Smooth muscle cell (in vitro differentiated cells): ENCODE measurements around the gene NAT10. TPM values are rescaled to one million over a fixed set of nuclear protein-coding genes. Genes with fewer than 3 reads are reported as not detected.
"Not testable (repeated sequence)": the region's sequence is repeated elsewhere in the genome, so short reads cannot be mapped to it uniquely, and the experiment has no call there.

Experiments
- DNase-seq: peaks from one replicate; lab custom pipeline; 2025; ENCODE audit not compliant: unreplicated experiment; lab: John Stamatoyannopoulos, UW
- H2AFZ ChIP-seq: fragments of 200-600 bp; sonication (generic); 2 replicates; pipeline ENCODE4 v1.6.0; 2016; ENCODE audit warnings: antibody characterized with exemption, low read depth, mild to moderate bottlenecking
- H3F3A ChIP-seq: fragments of 200-600 bp; sonication (generic); 2 replicates; pipeline ENCODE4 v1.6.0; 2017; ENCODE audit warnings: antibody characterized with exemption, low read depth
- H3K27ac ChIP-seq: fragments of 200-600 bp; sonication (generic); 2 replicates; pipeline ENCODE4 v1.5.1; 2016; ENCODE audit warnings: low read depth, mild to moderate bottlenecking
- H3K27me3 ChIP-seq: fragments of 200-600 bp; sonication (generic); 2 replicates; pipeline ENCODE4 v1.6.1; 2016; ENCODE audit warnings: low read depth, mild to moderate bottlenecking
- H3K36me3 ChIP-seq: fragments of 200-600 bp; sonication (generic); 2 replicates; pipeline ENCODE4 v1.5.1; 2016; ENCODE audit warnings: low read depth
- H3K4me1 ChIP-seq: fragments of 200-600 bp; sonication (generic); 2 replicates; pipeline ENCODE4 v1.5.1; 2016; ENCODE audit warnings: low read depth
- H3K4me2 ChIP-seq: fragments of 200-600 bp; sonication (generic); 2 replicates; pipeline ENCODE4 v1.6.0; 2016; ENCODE audit warnings: mild to moderate bottlenecking
- H3K4me3 ChIP-seq: fragments of 200-600 bp; sonication (generic); 2 replicates; pipeline ENCODE4 v1.5.1; 2016; ENCODE audit warnings: mild to moderate bottlenecking
- H3K79me2 ChIP-seq: fragments of 200-600 bp; sonication (generic); 2 replicates; pipeline ENCODE4 v1.6.0; 2016; ENCODE audit warnings: low read depth, mild to moderate bottlenecking
- H3K9ac ChIP-seq: fragments of 200-600 bp; sonication (generic); 2 replicates; pipeline ENCODE4 v1.6.0; 2016; ENCODE audit warnings: low read depth
- H3K9me3 ChIP-seq: fragments of 200-600 bp; sonication (generic); replicated peaks from 2 replicates; pipeline ENCODE4 v1.5.1; 2016; ENCODE audit warnings: low read depth
- H4K20me1 ChIP-seq: fragments of 200-600 bp; sonication (generic); 2 replicates; pipeline ENCODE4 v1.6.0; 2016; ENCODE audit warnings: low read depth
- CTCF ChIP-seq: fragments of 200-600 bp; sonication (generic); IDR thresholded peaks from 2 replicates; pipeline ENCODE4 v1.5.1; 2017; ENCODE audit warnings: borderline replicate concordance, mild to moderate bottlenecking, antibody characterized with exemption; ENCODE audit not compliant: insufficient read depth, poor library complexity, severe bottlenecking
- WGBS: methylation state at CpG from one replicate; pipeline ENCODE4 v1.1.7; 2016; ENCODE audit warnings: low lambda C conversion rate; 5-methylcytosine and 5-hydroxymethylcytosine counted together
- polyA plus RNA-seq: library from polyadenylated mRNA; unstranded; fragments of >200 nt; fragmentation: Nextera tagmentation; extraction: Ambion mirVana; gene quantifications from 2 replicates; pipeline ENCODE4 v1.2.1, GENCODE V29; 2016
- total RNA-seq: library from RNA; depleted of rRNA; stranded (reverse); fragments of >200 nt; gene quantifications from 2 replicates; pipeline ENCODE4 v1.2.3, GENCODE V29; 2014

The NAT10 gene
- total and polyA plus RNA-seq, 2 experiments from 2014 or later: 16.4 to 20.9 TPM

DNA sequence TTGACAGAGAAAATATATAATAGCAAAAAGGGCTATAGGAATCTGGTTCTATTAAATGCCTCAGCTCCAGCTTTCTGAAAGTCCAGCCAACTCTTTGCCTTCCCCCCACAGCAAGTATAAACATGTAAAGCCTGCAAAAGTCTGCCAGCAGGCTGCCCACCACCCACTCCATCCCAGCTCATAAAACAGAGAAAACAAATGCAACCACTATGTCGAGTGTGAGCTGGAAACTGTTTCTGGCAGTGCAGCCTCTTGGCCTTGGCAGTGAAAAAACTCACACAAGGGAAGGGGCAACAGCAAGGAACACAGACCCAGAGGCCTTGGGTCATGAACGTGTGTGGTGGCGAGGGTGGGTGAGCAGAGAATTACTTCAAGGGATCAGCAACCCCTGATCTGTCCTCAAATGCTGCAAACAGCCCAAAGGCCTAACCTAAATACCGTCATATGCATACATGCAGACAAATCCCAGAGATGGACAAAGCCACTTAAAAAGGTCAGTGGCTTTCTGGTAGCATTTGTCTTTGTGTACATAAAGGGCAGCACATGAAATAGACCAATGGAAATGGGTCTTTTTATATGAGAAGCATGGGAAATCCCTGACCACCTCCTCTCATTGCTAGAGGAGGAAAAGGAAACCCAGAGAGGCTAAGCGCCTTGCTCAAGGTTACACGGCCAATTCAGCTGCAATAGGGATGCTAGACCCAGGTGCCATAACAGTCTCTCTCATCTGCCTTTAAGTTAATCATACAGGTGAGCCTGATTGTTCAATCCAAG, 74.8 kb downstream of the NAT10 start:
- no peak for DNase-seq
- no peak overlapping the region for H3K9ac ChIP-seq
- no peaks in the 10 kb centered on the region for H3K36me3 ChIP-seq
- H3K79me2 ChIP-seq: no peaks in the 10 kb centered on the region
- peaks cover 8% of the 10 kb centered on the region for H3F3A ChIP-seq
- peak overlapping the region; percentile 56 for H3K4me2 ChIP-seq
- no peaks in the 10 kb centered on the region for H3K9me3 ChIP-seq
- no peak overlapping the region for H2AFZ ChIP-seq
- TF ChIP-seq CTCF: no peak
- no peaks in the 10 kb centered on the region for H3K27me3 ChIP-seq
- peaks cover 10% of the 10 kb centered on the region for H3K4me1 ChIP-seq
- 31% methylated on average over 6 of the region's 6 CpGs for WGBS
- no peaks in the 10 kb centered on the region for H4K20me1 ChIP-seq
- H3K4me3 ChIP-seq: no peak overlapping the region
- peak overlapping the region; percentile 2 for H3K27ac ChIP-seq

DNA sequence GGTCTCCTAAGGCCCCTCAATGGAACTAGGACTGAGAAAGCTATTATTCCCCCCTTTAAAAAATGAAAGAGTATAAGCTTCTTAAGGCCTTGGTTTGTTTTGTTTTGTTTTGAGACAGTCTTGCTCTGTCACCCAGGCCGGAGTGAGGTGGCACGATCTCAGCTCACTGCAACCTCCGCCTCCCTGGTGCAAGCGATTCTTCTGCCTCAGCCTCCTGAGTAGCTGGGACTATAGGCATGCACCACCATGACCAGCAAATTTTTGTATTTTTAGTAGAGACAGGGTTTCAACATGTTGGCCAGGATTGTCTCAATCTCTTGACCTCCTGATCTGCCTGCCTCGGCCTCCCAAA, 75.4 kb downstream of the NAT10 start:
- not testable (repeated sequence) for H3K9ac ChIP-seq, H3K27me3 ChIP-seq, H3K9me3 ChIP-seq, DNase-seq, H3K36me3 ChIP-seq, H3F3A ChIP-seq, H2AFZ ChIP-seq, H4K20me1 ChIP-seq, H3K79me2 ChIP-seq, H3K4me3 ChIP-seq
- H3K27ac ChIP-seq: peak overlapping the region; percentile 2
- peak overlapping the region; percentile 56 for H3K4me2 ChIP-seq
- H3K4me1 ChIP-seq: peaks cover 11% of the 10 kb centered on the region
- 86% methylated on average over 5 of the region's 5 CpGs for WGBS

DNA sequence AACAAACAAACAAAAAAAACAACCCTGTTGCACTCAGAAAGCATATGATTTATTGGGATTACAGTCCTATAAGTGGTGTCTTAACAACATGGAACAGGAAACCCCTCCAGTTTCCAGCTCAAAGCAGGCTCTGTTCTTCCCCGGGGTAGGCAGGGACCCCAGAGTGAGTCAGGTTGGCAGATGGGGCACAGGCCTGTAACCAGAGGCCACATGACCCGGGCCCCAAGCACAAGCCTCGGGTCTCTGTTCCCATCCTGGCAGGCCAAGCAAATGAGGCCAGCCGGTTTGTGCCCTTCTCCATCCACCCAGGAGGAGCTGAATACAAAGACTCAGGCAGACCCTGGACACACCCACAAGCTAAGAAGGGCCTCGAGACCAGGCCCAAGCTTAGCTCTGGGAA, 75.8 kb downstream of the NAT10 start:
- H3K9me3 ChIP-seq: no peaks in the 10 kb centered on the region
- WGBS: 47% methylated on average over 5 of the region's 5 CpGs
- peaks cover 16% of the 10 kb centered on the region for H3K4me1 ChIP-seq
- TF ChIP-seq CTCF: no peak
- no peaks in the 10 kb centered on the region for H3K79me2 ChIP-seq
- H2AFZ ChIP-seq: no peak overlapping the region
- H3K27me3 ChIP-seq: no peaks in the 10 kb centered on the region
- no peaks in the 10 kb centered on the region for H4K20me1 ChIP-seq
- H3K9ac ChIP-seq: no peak overlapping the region
- no peak overlapping the region for H3K4me2 ChIP-seq
- H3K36me3 ChIP-seq: no peaks in the 10 kb centered on the region
- peaks cover 8% of the 10 kb centered on the region for H3F3A ChIP-seq
- no peak overlapping the region for H3K4me3 ChIP-seq
- peak overlapping the region; percentile 2 for H3K27ac ChIP-seq
- DNase-seq: no peak

DNA sequence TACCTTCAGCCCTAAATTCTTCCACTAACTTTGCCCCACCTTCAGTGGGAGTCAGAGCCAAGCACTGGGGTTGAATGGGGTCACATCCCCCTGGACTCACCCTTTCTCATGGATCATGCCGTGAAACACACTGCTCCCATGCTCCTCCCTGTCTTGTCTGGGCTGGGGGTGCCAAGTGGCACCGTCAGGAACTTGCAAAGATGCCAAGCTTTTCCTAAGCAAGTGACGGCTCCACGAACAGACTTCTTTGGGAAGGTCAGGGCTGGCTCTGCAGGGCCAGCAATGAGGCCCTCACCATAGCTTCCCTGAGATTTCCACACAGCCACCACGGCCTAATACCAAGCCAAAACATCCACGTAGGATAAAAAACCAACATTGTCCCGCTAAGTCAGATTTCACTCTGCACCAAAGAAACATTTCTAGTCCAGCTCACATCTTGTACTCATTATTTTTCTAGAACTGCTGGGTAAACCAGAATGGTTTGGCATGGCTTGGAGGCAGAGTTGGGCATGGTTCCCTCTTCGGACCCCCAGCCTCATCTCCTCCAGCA, 76.5 kb downstream of the NAT10 start:
- H3K27ac ChIP-seq: no peak overlapping the region
- TF ChIP-seq CTCF: no peak
- peaks cover 17% of the 10 kb centered on the region for H3K4me1 ChIP-seq
- H3K79me2 ChIP-seq: no peaks in the 10 kb centered on the region
- no peaks in the 10 kb centered on the region for H3K9me3 ChIP-seq
- no peak overlapping the region for H2AFZ ChIP-seq
- no peak overlapping the region for H3K9ac ChIP-seq
- no peaks in the 10 kb centered on the region for H3K27me3 ChIP-seq
- no peaks in the 10 kb centered on the region for H4K20me1 ChIP-seq
- DNase-seq: no peak
- H3K36me3 ChIP-seq: no peaks in the 10 kb centered on the region
- peaks cover 8% of the 10 kb centered on the region for H3F3A ChIP-seq
- no peak overlapping the region for H3K4me2 ChIP-seq
- no peak overlapping the region for H3K4me3 ChIP-seq
- 90% methylated on average over 8 of the region's 8 CpGs for WGBS
